Spleen (tissue), 7 donors: ENCODE data around the gene LRRC3.

Experiments used
- POLR2A ChIP-seq, 3 donors: fragments of 450-650 bp; IDR thresholded peaks; one replicate each; pipeline ENCODE4 v1.5.1; 2017; ENCODE audit warnings: antibody characterized with exemption in 3 of 3, mild to moderate bottlenecking in 1 of 3
- POLR2AphosphoS5 ChIP-seq, 3 donors: sonication (generic); formaldehyde crosslinking; IDR thresholded peaks; one replicate each; pipeline ENCODE4 v1.5.1; 2017; ENCODE audit warnings: antibody characterized with exemption in 3 of 3
- TF ChIP-seq, protein P1 (sequence below), 11 experiments: fragments of 200-600 bp in 7 of 11; fragments of 450-650 bp in 4 of 11; sonication (generic) in 4 of 11; IDR thresholded peaks in 8 of 11; conservative IDR thresholded peaks in 3 of 11; 1 replicate in 7 of 11; 2 replicates in 4 of 11; pipeline versions ENCODE4 v1.4.0 to v1.8.0; 2016 to 2021; ENCODE audit warnings: antibody characterized with exemption in 11 of 11, inconsistent platforms in 4 of 11, mild to moderate bottlenecking in 1 of 11
- donor health status: DM: no; HTN: no; CAD: no; lungs with moderate emphysema.
- donor health status: DM: no; HTN: no; CAD: no.
- donor health status: DM: no; HTN: no; CAD: no.

DNA sequence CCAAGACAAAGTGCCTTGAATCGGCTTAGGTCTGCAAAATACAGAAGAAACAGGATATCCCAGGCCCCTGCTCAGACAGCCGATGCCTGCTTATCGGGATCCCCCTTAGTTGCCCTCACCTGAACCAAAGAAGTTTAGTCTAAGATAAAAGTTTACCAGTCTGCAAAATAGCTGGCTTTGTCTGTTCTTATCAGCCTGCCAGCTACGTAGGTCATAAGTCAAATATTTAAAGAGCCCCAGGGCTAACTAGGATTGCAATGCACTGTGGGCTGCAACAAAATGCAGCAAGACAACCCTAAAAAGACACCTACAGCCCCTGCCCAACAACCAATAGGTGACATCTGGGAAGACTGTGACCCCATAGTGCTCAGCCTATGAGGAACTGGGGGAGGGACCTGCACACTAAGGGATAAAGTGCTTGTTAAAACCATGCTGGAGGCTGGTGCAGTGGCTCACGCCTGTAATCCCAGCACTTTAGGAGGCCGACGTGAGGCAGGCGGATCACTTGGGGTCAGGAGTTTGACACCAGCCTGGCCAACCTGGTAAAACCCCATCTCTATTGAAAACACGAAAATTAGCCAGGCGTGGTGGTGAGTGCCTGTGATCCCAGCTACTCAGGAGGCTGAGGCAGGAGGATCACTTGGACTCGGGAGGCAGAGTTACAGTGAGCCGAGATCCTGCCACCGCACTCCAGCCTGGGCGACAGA lies 27.4 kb downstream of the LRRC3 start:
- no peak for TF ChIP-seq POLR2AphosphoS5 (IDR thresholded peaks at IDR 0.05)
- TF ChIP-seq, protein P1, sequence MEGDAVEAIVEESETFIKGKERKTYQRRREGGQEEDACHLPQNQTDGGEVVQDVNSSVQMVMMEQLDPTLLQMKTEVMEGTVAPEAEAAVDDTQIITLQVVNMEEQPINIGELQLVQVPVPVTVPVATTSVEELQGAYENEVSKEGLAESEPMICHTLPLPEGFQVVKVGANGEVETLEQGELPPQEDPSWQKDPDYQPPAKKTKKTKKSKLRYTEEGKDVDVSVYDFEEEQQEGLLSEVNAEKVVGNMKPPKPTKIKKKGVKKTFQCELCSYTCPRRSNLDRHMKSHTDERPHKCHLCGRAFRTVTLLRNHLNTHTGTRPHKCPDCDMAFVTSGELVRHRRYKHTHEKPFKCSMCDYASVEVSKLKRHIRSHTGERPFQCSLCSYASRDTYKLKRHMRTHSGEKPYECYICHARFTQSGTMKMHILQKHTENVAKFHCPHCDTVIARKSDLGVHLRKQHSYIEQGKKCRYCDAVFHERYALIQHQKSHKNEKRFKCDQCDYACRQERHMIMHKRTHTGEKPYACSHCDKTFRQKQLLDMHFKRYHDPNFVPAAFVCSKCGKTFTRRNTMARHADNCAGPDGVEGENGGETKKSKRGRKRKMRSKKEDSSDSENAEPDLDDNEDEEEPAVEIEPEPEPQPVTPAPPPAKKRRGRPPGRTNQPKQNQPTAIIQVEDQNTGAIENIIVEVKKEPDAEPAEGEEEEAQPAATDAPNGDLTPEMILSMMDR (IDR thresholded peaks at IDR 0.05 in 8 of 11, conservative IDR thresholded peaks at IDR 0.05 in 3 of 11), result no peak
- no peak for TF ChIP-seq POLR2A (IDR thresholded peaks at IDR 0.05)
